Measurements from ENCODE around the gene SPDYE6.

DNA sequence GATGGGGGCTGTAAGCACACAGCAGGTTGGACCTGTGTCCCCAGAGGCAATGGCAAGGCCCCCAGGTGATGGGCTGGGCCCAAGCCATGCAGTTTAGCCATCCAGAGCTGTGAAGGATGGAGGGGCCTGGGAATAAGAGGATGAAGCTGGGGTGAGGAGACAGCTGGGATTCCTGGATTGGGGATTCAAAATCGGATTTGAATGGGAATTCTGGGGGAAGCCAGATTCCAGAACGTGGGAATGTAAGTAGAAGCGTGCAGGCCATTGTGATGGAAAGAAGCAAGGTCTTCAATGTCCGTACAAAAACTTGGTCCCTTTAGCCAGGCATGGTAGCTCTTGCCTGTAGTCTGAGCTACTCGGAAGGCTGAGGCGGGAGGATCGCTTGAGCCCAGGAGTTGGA lies 59.7 kb downstream of the SPDYE6 start:
- TF ChIP-seq, protein P1, sequence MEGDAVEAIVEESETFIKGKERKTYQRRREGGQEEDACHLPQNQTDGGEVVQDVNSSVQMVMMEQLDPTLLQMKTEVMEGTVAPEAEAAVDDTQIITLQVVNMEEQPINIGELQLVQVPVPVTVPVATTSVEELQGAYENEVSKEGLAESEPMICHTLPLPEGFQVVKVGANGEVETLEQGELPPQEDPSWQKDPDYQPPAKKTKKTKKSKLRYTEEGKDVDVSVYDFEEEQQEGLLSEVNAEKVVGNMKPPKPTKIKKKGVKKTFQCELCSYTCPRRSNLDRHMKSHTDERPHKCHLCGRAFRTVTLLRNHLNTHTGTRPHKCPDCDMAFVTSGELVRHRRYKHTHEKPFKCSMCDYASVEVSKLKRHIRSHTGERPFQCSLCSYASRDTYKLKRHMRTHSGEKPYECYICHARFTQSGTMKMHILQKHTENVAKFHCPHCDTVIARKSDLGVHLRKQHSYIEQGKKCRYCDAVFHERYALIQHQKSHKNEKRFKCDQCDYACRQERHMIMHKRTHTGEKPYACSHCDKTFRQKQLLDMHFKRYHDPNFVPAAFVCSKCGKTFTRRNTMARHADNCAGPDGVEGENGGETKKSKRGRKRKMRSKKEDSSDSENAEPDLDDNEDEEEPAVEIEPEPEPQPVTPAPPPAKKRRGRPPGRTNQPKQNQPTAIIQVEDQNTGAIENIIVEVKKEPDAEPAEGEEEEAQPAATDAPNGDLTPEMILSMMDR (conservative IDR thresholded peaks at IDR 0.05) = no peak
- TF ChIP-seq ZFX (IDR thresholded peaks at IDR 0.05) = no peak
